Measurements from ENCODE around the gene SLC22A2.
"Not testable (repeated sequence)": the region's sequence is repeated elsewhere in the genome, so short reads cannot be mapped to it uniquely, and the experiment has no call there.

Gene SLC22A2

DNA sequence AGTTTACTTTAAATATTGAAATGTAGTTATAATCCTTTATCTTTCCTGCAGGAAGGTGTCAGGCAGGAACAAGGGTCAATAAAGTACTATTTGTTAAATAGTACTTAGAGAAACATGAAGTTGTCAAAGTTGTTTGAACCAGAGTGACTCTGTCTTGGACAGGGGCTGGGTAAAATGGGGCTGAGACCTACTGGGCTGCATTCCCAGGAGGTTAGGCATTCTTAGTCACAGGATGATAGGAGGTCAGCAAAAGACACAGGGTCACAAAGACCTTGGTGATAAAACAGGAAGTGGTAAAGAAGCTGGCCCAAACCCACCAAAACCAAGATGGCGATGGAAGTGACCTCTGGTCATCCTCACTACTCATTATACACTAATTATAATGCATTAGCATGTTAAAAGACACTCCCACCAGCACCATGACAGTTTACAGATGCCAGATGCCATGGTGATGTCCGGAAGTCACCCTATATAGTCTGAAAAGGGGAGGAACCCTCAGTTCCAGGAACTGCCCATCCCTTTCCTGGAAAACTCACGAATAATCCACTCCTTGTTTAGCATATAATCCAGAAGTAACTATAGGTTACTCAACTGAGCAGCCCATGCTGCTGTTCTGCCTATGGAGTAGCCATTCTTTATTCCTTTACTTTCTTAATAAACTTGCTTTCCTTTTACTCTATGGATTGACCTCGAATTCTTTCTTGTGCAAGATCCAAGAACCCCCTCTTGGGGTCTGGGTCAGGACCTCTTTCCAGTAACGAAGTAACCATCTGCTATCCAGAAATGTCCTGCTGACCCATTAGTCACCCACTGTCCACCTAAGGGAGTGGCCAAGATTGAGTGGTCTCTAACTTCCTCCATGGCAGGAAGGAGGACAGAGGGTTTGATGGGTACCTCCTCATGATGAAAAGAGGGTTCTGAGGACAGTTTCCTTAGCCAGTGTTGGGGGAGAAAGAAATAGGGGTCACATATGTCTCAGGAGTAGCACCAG, 19.6 kb downstream of the SLC22A2 start:
- no peak for DNase-seq (ENCODE audit: insufficient read length, low spot score)
- no peak for FAIRE-seq
- TF ChIP-seq, protein P1, sequence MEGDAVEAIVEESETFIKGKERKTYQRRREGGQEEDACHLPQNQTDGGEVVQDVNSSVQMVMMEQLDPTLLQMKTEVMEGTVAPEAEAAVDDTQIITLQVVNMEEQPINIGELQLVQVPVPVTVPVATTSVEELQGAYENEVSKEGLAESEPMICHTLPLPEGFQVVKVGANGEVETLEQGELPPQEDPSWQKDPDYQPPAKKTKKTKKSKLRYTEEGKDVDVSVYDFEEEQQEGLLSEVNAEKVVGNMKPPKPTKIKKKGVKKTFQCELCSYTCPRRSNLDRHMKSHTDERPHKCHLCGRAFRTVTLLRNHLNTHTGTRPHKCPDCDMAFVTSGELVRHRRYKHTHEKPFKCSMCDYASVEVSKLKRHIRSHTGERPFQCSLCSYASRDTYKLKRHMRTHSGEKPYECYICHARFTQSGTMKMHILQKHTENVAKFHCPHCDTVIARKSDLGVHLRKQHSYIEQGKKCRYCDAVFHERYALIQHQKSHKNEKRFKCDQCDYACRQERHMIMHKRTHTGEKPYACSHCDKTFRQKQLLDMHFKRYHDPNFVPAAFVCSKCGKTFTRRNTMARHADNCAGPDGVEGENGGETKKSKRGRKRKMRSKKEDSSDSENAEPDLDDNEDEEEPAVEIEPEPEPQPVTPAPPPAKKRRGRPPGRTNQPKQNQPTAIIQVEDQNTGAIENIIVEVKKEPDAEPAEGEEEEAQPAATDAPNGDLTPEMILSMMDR (IDR thresholded peaks at IDR 0.05; ENCODE audit: insufficient read depth, missing control alignments): no peak

DNA sequence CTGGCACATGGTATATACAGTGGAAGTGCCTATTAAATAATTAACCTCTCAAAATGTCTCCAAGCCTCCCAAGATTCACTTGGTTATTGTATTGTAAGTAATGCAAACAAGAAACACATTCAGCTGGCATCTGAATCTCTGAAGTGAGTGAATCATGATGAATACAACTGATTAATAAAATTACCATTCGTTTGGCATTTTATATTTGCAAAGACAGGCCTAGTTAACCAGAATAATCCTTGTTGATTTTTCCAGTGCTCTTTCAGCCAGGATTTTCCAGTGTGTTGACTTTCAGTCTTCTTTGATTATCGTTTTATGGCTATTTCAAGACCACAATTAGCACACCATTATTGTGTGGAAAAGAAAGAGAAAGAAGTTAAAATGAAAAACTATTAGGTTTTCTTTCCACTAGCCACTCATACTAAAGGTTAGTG, 20.3 kb downstream of the SLC22A2 start:
- TF ChIP-seq, protein P1 (IDR thresholded peaks at IDR 0.05; ENCODE audit: insufficient read depth, missing control alignments): no peak
- FAIRE-seq: no peak
- DNase-seq (ENCODE audit: insufficient read length, low spot score): no peak

DNA sequence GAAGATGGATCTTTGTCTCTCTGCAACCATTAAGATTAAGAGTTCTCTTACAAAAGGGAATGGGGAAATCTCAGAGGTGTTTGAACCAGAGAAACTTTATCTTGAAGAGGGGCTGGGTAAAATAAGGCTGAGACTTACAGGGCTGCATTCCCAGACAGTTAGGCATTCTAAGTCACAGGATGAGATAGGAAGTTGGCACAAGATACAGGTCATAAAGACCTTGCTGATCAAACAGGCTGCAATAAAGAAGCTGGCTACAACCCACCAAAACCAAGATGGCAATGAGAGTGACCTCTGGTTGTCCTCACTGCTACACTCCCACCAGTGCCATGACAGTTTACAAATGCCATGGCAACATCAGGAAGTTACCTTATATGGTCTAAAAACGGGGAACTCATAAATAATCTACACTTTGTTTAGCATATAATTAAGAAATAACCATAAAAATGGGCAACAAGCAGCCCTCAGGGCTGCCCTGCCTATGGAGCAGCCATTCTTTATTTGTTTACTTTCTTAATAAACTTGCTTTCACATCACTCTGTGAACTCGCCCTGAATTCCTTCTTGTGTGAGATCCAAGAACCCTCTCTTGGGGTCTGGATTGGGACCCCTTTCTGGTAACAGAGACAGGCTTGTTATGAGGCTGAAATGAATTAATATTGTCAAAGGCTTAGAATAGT, 20.9 kb downstream of the SLC22A2 start:
- not testable (repeated sequence) for FAIRE-seq; DNase-seq (ENCODE audit: insufficient read length, low spot score)

DNA sequence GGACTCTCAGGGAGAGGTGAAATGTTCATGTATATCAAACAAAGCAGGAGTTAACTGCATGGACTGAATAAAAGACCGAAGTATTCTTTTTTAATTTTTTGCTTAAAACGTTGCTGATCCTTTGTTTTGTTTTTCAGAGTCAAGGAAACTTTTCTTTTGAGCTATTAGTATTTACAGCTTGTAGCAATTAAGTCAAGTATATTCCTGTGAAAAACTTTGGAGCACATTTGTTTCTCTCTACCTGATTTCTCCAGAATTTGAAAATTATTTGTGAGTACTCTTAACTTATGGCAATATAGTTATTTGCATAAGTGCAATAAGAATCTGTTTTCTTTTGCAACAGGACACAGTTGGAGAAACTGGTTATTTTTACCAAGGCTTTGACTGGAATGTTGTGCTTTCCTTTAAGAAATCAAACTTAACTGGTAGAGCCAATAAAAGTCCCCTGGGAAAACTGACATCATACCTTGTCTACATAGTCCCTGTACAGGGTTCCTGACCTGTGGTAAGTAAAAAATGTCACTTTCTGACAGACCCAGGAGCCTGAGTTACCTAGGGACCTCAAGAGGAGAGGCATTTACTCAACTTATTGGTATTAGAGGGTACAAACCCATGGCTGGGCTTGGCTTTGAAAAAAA, 22.3 kb downstream of the SLC22A2 start:
- FAIRE-seq; DNase-seq (ENCODE audit: insufficient read length, low spot score): not testable (repeated sequence)

DNA sequence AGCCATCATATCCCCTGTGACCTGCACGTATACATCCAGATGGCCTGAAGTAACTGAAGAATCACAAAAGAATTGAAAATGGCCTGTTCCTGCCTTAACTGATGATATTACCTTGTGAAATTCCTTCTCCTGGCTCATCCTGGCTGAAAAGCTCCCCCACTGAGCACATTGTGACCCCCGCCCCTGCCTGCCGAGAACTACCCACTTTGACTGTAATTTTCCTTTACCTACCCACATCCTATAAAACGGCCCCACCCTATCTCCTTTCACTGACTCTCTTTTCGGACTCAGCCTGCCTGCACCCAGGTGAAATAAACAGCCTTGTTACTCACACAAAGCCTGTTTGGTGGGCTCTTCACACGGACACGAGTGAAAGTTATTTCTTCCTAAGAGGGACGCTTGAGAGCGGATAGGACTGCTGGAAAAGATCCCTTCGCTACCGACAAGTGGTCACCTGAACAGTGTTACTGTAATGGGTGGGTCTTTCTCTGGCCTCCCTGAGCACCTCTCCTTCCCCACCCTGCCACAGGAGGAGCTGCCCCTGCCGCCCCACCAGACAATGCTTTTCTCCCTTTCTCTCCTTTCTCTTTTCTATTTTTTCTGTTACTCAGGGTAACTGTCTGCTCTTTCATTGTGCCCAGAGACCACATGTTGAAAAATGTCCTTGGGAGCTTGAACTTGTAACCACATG, 24.5 kb downstream of the SLC22A2 start:
- not testable (repeated sequence) for FAIRE-seq; DNase-seq (ENCODE audit: insufficient read length, low spot score)

DNA sequence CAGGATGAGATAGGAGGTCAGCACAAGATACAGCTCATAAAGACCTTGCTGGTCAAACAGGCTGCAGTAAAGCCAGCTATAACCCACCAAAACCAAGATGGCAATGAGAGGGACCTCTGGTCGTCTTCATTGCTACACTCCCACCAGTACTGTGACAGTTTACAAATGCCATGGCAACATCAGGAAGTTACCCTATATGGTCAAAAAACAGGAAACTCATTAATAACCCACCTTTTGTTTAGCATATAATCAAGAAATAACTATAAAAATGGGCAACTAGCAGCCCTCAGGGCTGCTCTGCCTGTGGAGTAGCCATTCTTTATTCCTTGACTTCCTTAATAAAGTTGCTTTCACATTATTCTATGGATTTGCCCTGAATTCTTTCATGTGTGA, 30.9 kb downstream of the SLC22A2 start:
- FAIRE-seq (no peak), DNase-seq (ENCODE audit: insufficient read length, low spot score) (no peak)
- TF ChIP-seq, protein P1 (IDR thresholded peaks at IDR 0.05; ENCODE audit: insufficient read depth, missing control alignments): no peak

DNA sequence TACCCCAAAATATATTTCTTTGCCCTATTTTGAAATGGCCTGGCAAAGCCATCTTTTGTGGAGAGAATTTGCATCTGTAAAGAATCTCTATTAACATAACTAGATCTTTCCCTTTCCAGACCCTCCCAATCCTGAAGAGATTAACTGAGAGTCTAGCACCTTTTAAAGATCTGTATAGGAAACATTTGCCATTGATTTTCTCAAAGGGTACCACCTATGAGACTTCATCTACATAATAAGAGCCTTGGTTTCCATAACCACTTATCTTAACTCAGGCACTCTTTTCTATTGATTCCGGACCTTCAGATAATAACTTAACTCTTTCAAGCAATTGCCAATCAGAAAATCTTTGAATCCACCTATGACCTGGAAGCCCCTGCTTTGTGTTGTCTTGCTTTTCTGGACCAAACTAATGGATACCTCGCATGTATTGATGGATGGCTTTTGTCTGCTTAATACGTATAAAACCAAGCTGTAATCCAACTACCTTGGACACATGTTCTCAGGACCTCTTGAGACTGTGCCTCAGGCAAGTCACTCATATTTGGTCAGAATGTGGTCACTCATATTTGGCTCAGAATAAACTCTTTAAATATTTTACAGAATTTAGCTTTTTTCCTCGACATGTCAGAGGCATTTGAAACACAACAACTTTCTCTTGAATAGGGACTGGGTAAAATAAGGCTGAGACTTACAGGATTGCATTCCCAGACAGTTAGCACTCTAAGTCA, 31.4 kb downstream of the SLC22A2 start:
- DNase-seq (ENCODE audit: insufficient read length, low spot score): no peak
- FAIRE-seq: no peak
- TF ChIP-seq, protein P1 (IDR thresholded peaks at IDR 0.05; ENCODE audit: insufficient read depth, missing control alignments): no peak

DNA sequence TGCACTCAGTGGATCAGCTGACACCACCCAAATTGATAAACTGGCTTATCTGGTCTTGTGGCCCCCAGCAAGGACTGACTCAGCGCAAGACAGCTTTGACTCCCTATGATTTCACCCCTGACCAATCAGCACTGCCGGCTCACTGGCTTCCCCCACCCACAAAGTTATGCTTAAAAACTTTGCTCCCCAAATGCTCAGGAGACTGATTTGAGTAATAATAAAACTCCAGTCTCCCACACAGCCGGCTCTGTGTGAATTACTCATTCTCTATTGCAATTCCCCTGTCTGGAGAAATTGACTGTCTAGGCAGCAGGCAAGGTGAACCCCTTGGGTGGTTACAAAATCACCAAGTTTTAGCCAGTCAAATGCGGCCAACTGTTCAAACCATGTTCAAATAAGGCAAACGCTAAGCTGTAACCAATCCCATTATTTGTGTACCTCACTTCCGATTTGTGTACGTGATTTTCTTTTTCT, 32.5 kb downstream of the SLC22A2 start:
- no peak for FAIRE-seq
- TF ChIP-seq, protein P1 (IDR thresholded peaks at IDR 0.05; ENCODE audit: insufficient read depth, missing control alignments): no peak
- no peak for DNase-seq (ENCODE audit: insufficient read length, low spot score)
